ENCODE results near the gene PPP4R2.

The PPP4R2 gene

GRCh38 chr3:73046195-73046594 is 49.6 kb downstream of the PPP4R2 start:
- peaks cover 0 to 4% (median 0%) of the 10 kb centered on the region in 4 experiments for H3K4me1 ChIP-seq (ENCODE audit: control extremely low read depth in 1 of 4, control insufficient read depth in 4 of 4, insufficient read depth in 4 of 4, low read length in 3 of 4)
- no peak overlapping the region for H3K4me3 ChIP-seq (ENCODE audit: control insufficient read depth in 1 of 7, extremely low read depth in 1 of 7, insufficient read depth in 4 of 7, low read depth in 2 of 7, low read length in 6 of 7)
- no peak overlapping the region for H3K27ac ChIP-seq (ENCODE audit: insufficient read depth in 1 of 2, low read depth in 1 of 2, low read length in 2 of 2, poor library complexity in 1 of 2, severe bottlenecking in 2 of 2)
- CTCF ChIA-PET, result interaction anchor here (1.2 to 1.4 kb wide), 2 partner anchors 10 to 47 kb away, joined by 3 to 10 read pairs; no protein-coding TSS in a partner anchor
- POLR2A ChIA-PET, result interaction anchor here (0.6 kb wide), 1 partner anchor 19 kb away, joined by 5 read pairs; no protein-coding TSS in a partner anchor
- no peak for DNase-seq
- 100% methylated on average over 2 of the region's 2 CpGs for WGBS (ENCODE audit: insufficient coverage)
- H3K9me3 ChIP-seq (ENCODE audit: control extremely low read depth in 1 of 5, control insufficient read depth in 4 of 5, insufficient read depth in 2 of 5, low read depth in 1 of 5, low read length in 4 of 5), result no peaks in the 10 kb centered on the region
- no peaks in the 10 kb centered on the region for H3K27me3 ChIP-seq (replicated peaks in 2 of 5; ENCODE audit: control insufficient read depth in 4 of 5, insufficient read depth in 5 of 5, low read length in 4 of 5)
- peaks cover 2 to 9% (median 6%) of the 10 kb centered on the region in 4 experiments for H3K36me3 ChIP-seq (ENCODE audit: control insufficient read depth in 4 of 4, insufficient read depth in 4 of 4, low read length in 3 of 4)

- H3K4me1 ChIP-seq (ENCODE audit: control extremely low read depth in 1 of 4, control insufficient read depth in 4 of 4, insufficient read depth in 4 of 4, low read length in 3 of 4), result peaks cover 0 to 4% (median 0%) of the 10 kb centered on the region in 4 experiments
- H3K27me3 ChIP-seq (replicated peaks in 2 of 5; ENCODE audit: control insufficient read depth in 4 of 5, insufficient read depth in 5 of 5, low read length in 4 of 5), result no peaks in the 10 kb centered on the region
- 96% methylated on average over 6 of the region's 10 CpGs for WGBS (ENCODE audit: insufficient coverage)
- H3K4me3 ChIP-seq (ENCODE audit: control insufficient read depth in 1 of 7, extremely low read depth in 1 of 7, insufficient read depth in 4 of 7, low read depth in 2 of 7, low read length in 6 of 7), result no peak overlapping the region
- no peak overlapping the region for H3K27ac ChIP-seq (ENCODE audit: insufficient read depth in 1 of 2, low read depth in 1 of 2, low read length in 2 of 2, poor library complexity in 1 of 2, severe bottlenecking in 2 of 2)
- peaks cover 2 to 9% (median 6%) of the 10 kb centered on the region in 4 experiments for H3K36me3 ChIP-seq (ENCODE audit: control insufficient read depth in 4 of 4, insufficient read depth in 4 of 4, low read length in 3 of 4)
- no peaks in the 10 kb centered on the region for H3K9me3 ChIP-seq (ENCODE audit: control extremely low read depth in 1 of 5, control insufficient read depth in 4 of 5, insufficient read depth in 2 of 5, low read depth in 1 of 5, low read length in 4 of 5)
- DNase-seq, result no peak
- POLR2A ChIA-PET, result no interaction called here
- CTCF ChIA-PET, result interaction anchor here (1.4 kb wide), 1 partner anchor 12 kb away, joined by 4 read pairs; no protein-coding TSS in a partner anchor
Measured at GRCh38 chr3:73049319-73049718, 52.7 kb downstream of the PPP4R2 start.

GRCh38 chr3:73052857-73053256 is 56.2 kb downstream of the PPP4R2 start:
- DNase-seq, result peak in 1 of 3 donors; percentile 26
- Histone ChIP-seq H3K4me3 (ENCODE audit: control insufficient read depth in 1 of 7, extremely low read depth in 1 of 7, insufficient read depth in 4 of 7, low read depth in 2 of 7, low read length in 6 of 7) (no peak overlapping the region), H3K36me3 (ENCODE audit: control insufficient read depth in 4 of 4, insufficient read depth in 4 of 4, low read length in 3 of 4) (peaks cover 2 to 9% (median 7%) of the 10 kb centered on the region in 4 experiments)

DNA sequence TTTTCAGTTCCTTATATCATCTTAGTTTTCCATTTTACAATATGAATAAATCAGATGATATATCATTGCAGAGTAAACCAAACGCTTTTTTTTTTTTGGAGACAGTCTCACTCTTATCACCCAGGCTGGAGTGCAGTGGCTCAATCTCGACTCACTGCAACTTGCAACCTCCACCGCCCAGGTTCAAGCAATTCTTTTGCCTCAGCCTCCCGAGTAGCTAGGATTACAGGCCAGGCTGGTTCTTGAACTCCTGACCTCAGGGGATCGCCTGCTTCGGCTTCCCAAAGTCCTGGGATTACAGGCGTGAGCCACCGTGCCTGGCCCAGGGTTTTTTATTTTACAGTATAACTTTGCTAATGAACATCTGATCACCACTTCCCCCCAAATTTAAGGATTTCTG is 59.0 kb downstream of the PPP4R2 start:
- H3K9me3 ChIP-seq (ENCODE audit: control extremely low read depth in 1 of 5, control insufficient read depth in 4 of 5, insufficient read depth in 2 of 5, low read depth in 1 of 5, low read length in 4 of 5), result no peaks in the 10 kb centered on the region
- H3K36me3 ChIP-seq (ENCODE audit: control insufficient read depth in 4 of 4, insufficient read depth in 4 of 4, low read length in 3 of 4), result peaks cover 5 to 11% (median 8%) of the 10 kb centered on the region in 4 experiments
- no peak for DNase-seq
- CTCF ChIA-PET, result interaction anchor here (1.5 to 5.2 kb wide), 16 partner anchors 10 to 204 kb away, joined by 3 to 47 read pairs (median 6); partner anchors contain the start of gene PPP4R2
- no peaks in the 10 kb centered on the region for H3K27me3 ChIP-seq (replicated peaks in 2 of 5; ENCODE audit: control insufficient read depth in 4 of 5, insufficient read depth in 5 of 5, low read length in 4 of 5)
- POLR2A ChIA-PET, result no interaction called here
- H3K4me3 ChIP-seq (ENCODE audit: control insufficient read depth in 1 of 7, extremely low read depth in 1 of 7, insufficient read depth in 4 of 7, low read depth in 2 of 7, low read length in 6 of 7), result no peak overlapping the region
- H3K4me1 ChIP-seq (ENCODE audit: control extremely low read depth in 1 of 4, control insufficient read depth in 4 of 4, insufficient read depth in 4 of 4, low read length in 3 of 4), result peaks cover 0 to 2% (median under 1%) of the 10 kb centered on the region in 4 experiments
- WGBS (ENCODE audit: insufficient coverage), result 93% methylated on average over 6 of the region's 8 CpGs
- H3K27ac ChIP-seq (ENCODE audit: insufficient read depth in 1 of 2, low read depth in 1 of 2, low read length in 2 of 2, poor library complexity in 1 of 2, severe bottlenecking in 2 of 2), result no peak overlapping the region

More at GRCh38 chr3:73052857-73053256, 56.2 kb downstream of the PPP4R2 start:
- Histone ChIP-seq H3K27me3 (replicated peaks in 2 of 5; ENCODE audit: control insufficient read depth in 4 of 5, insufficient read depth in 5 of 5, low read length in 4 of 5) (no peaks in the 10 kb centered on the region), H3K4me1 (ENCODE audit: control extremely low read depth in 1 of 4, control insufficient read depth in 4 of 4, insufficient read depth in 4 of 4, low read length in 3 of 4) (peaks cover 0 to 2% (median under 1%) of the 10 kb centered on the region in 4 experiments), H3K27ac (ENCODE audit: insufficient read depth in 1 of 2, low read depth in 1 of 2, low read length in 2 of 2, poor library complexity in 1 of 2, severe bottlenecking in 2 of 2) (peak overlapping the region; percentile 33 to 62), H3K9me3 (ENCODE audit: control extremely low read depth in 1 of 5, control insufficient read depth in 4 of 5, insufficient read depth in 2 of 5, low read depth in 1 of 5, low read length in 4 of 5) (no peaks in the 10 kb centered on the region)
- 50% methylated on average over 2 of the region's 2 CpGs for WGBS (ENCODE audit: insufficient coverage)
- POLR2A ChIA-PET, result no interaction called here
- CTCF ChIA-PET, result interaction anchor here (1.2 kb wide), 1 partner anchor 203 kb away, joined by 5 read pairs; no protein-coding TSS in a partner anchor

DNA sequence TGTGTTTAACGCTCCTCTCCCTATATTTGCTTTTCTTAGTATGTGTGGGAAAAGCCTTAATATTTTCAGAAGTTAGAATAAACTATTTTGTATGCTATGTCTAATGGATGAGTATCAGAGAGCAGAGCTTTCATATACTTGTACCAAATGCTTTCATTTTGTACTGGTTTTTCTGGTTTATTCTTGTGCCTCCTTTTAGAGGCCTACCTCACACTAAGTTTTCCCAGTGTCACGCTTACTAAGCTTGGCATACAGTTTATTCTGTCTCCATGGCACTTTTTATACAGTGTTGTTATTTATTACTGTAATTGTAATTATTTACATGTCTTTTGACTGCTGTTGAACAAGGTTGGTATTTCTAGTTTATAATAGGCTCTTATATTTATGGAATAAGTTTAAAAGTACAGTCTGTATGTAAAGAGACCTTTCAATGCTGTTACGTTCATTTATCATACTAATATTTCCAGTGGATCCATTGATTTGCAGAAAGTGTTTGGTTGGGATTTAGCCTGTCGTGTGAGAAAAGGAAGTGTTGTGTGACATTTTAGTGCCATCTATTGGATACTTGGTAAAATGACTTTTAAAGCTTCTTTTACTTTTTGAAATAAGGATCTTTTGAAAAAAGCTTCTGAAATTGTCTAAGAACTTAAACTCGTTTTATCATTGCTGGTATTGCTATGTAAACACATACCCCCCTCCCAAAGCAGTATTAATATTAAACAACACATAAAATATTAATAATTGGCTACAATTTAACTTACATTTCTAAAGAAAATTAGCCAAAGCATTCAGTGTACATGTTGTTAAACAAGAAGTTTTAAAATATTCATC is 59.6 kb downstream of the PPP4R2 start:
- H3K4me1 ChIP-seq (ENCODE audit: control extremely low read depth in 1 of 4, control insufficient read depth in 4 of 4, insufficient read depth in 4 of 4, low read length in 3 of 4), result peaks cover 0 to 2% (median under 1%) of the 10 kb centered on the region in 4 experiments
- POLR2A ChIA-PET, result interaction anchor here (0.8 kb wide), 1 partner anchor 128 kb away, joined by 3 read pairs; no protein-coding TSS in a partner anchor
- H3K9me3 ChIP-seq (ENCODE audit: control extremely low read depth in 1 of 5, control insufficient read depth in 4 of 5, insufficient read depth in 2 of 5, low read depth in 1 of 5, low read length in 4 of 5), result no peaks in the 10 kb centered on the region
- H3K27ac ChIP-seq (ENCODE audit: insufficient read depth in 1 of 2, low read depth in 1 of 2, low read length in 2 of 2, poor library complexity in 1 of 2, severe bottlenecking in 2 of 2), result no peak overlapping the region
- no peaks in the 10 kb centered on the region for H3K27me3 ChIP-seq (replicated peaks in 2 of 5; ENCODE audit: control insufficient read depth in 4 of 5, insufficient read depth in 5 of 5, low read length in 4 of 5)
- H3K4me3 ChIP-seq (ENCODE audit: control insufficient read depth in 1 of 7, extremely low read depth in 1 of 7, insufficient read depth in 4 of 7, low read depth in 2 of 7, low read length in 6 of 7), result no peak overlapping the region
- CTCF ChIA-PET, result interaction anchor here (0.6 to 5.2 kb wide), 29 partner anchors 10 to 236 kb away, joined by 3 to 47 read pairs (median 5); partner anchors contain the start of gene PPP4R2
- peak; percentile 54 to 83 (median 76) for DNase-seq
- peaks cover 5 to 14% (median 8%) of the 10 kb centered on the region in 4 experiments for H3K36me3 ChIP-seq (ENCODE audit: control insufficient read depth in 4 of 4, insufficient read depth in 4 of 4, low read length in 3 of 4)
- no CpG with 5 or more reads among the region's 5 CpGs for WGBS (ENCODE audit: insufficient coverage)

DNA sequence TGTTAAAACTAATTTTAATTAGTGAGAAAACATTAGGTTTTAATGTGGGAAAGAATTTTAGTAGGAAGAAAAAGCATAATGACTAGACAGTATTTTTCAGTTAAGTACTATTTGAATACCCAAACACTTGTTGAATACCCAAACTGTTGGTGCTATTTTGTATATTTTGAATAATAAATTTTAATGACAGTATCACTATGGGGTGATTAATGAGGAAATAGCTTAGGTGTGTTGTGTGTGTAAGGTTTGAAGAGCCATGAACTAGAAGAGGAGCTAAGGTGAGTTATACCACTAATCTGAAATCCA is 60.2 kb downstream of the PPP4R2 start:
- H3K4me1 ChIP-seq (ENCODE audit: control extremely low read depth in 1 of 4, control insufficient read depth in 4 of 4, insufficient read depth in 4 of 4, low read length in 3 of 4), result peaks cover 0 to 2% (median under 1%) of the 10 kb centered on the region in 4 experiments
- peaks cover 5 to 19% (median 11%) of the 10 kb centered on the region in 4 experiments for H3K36me3 ChIP-seq (ENCODE audit: control insufficient read depth in 4 of 4, insufficient read depth in 4 of 4, low read length in 3 of 4)
- H3K9me3 ChIP-seq (ENCODE audit: control extremely low read depth in 1 of 5, control insufficient read depth in 4 of 5, insufficient read depth in 2 of 5, low read depth in 1 of 5, low read length in 4 of 5), result no peaks in the 10 kb centered on the region
- ChIA-PET CTCF (interaction anchor here (0.5 to 5.2 kb wide), 28 partner anchors 11 to 651 kb away, joined by 3 to 47 read pairs (median 5); no protein-coding TSS in a partner anchor), POLR2A (interaction anchor here (0.8 kb wide), 1 partner anchor 128 kb away, joined by 3 read pairs; no protein-coding TSS in a partner anchor)
- no peak for DNase-seq
- H3K27ac ChIP-seq (ENCODE audit: insufficient read depth in 1 of 2, low read depth in 1 of 2, low read length in 2 of 2, poor library complexity in 1 of 2, severe bottlenecking in 2 of 2), result no peak overlapping the region
- H3K4me3 ChIP-seq (ENCODE audit: control insufficient read depth in 1 of 7, extremely low read depth in 1 of 7, insufficient read depth in 4 of 7, low read depth in 2 of 7, low read length in 6 of 7), result no peak overlapping the region
- no peaks in the 10 kb centered on the region for H3K27me3 ChIP-seq (replicated peaks in 2 of 5; ENCODE audit: control insufficient read depth in 4 of 5, insufficient read depth in 5 of 5, low read length in 4 of 5)

Measured in common myeloid progenitor, CD34-positive (primary cell).